ENCODE data around the gene RNF4.
"Not testable (repeated sequence)": the region's sequence is repeated elsewhere in the genome, so short reads cannot be mapped to it uniquely, and the experiment has no call there.

RNF4 gene

GRCh38 chr4:2489081-2489805 lies 20.3 kb downstream of the RNF4 start:
- no peak for DNase-seq (ENCODE audit: low spot score)

GRCh38 chr4:2489841-2490552 lies 21.1 kb downstream of the RNF4 start:
- DNase-seq (ENCODE audit: low spot score): no peak

- no peak for DNase-seq (ENCODE audit: low spot score)
These were observed 24.1 kb downstream of the RNF4 start for GRCh38 chr4:2492970-2493369.

GRCh38 chr4:2494992-2495391 lies 26.1 kb downstream of the RNF4 start:
- DNase-seq (ENCODE audit: low spot score): no peak

GRCh38 chr4:2497324-2497723 lies 28.4 kb downstream of the RNF4 start:
- no peak for DNase-seq (ENCODE audit: low spot score)

GRCh38 chr4:2497931-2498330 lies 29.0 kb downstream of the RNF4 start:
- DNase-seq (ENCODE audit: low spot score): no peak

GRCh38 chr4:2500547-2500946 lies 31.6 kb downstream of the RNF4 start:
- DNase-seq (ENCODE audit: low spot score): no peak

GRCh38 chr4:2501034-2501594 lies 32.2 kb downstream of the RNF4 start:
- no peak for DNase-seq (ENCODE audit: low spot score)

- DNase-seq (ENCODE audit: low spot score): no peak
These were observed 34.9 kb downstream of the RNF4 start for GRCh38 chr4:2503809-2504208.

- DNase-seq (ENCODE audit: low spot score): no peak
These were observed 38.4 kb downstream of the RNF4 start for GRCh38 chr4:2507259-2507658.

GRCh38 chr4:2507855-2508254 lies 38.9 kb downstream of the RNF4 start:
- no peak for DNase-seq (ENCODE audit: low spot score)

GRCh38 chr4:2510351-2511259 lies 41.7 kb downstream of the RNF4 start:
- no peak for DNase-seq (ENCODE audit: low spot score)

- DNase-seq (ENCODE audit: low spot score): no peak
These were observed 42.8 kb downstream of the RNF4 start for GRCh38 chr4:2511645-2512131.

- DNase-seq (ENCODE audit: low spot score): no peak
These were observed 43.7 kb downstream of the RNF4 start for GRCh38 chr4:2512396-2513135.

- not testable (repeated sequence) for DNase-seq (ENCODE audit: low spot score)
These were observed 45.3 kb downstream of the RNF4 start for GRCh38 chr4:2514193-2514592.

- DNase-seq (ENCODE audit: low spot score): not testable (repeated sequence)
These were observed 46.0 kb downstream of the RNF4 start for GRCh38 chr4:2514944-2515343.

GRCh38 chr4:2515830-2516550 lies 47.1 kb downstream of the RNF4 start:
- no peak for DNase-seq (ENCODE audit: low spot score)

- DNase-seq (ENCODE audit: low spot score): no peak
These were observed 47.7 kb downstream of the RNF4 start for GRCh38 chr4:2516635-2517034.

- no peak for DNase-seq (ENCODE audit: low spot score)
These were observed 57.7 kb downstream of the RNF4 start for GRCh38 chr4:2526559-2526958.

- DNase-seq (ENCODE audit: low spot score): peak; percentile 7
These were observed 66.0 kb downstream of the RNF4 start for GRCh38 chr4:2534904-2535375.

Measured in kidney capillary endothelial cell (primary cell).